ENCODE measurements around the gene KRTAP19-8.

The KRTAP19-8 gene

DNA sequence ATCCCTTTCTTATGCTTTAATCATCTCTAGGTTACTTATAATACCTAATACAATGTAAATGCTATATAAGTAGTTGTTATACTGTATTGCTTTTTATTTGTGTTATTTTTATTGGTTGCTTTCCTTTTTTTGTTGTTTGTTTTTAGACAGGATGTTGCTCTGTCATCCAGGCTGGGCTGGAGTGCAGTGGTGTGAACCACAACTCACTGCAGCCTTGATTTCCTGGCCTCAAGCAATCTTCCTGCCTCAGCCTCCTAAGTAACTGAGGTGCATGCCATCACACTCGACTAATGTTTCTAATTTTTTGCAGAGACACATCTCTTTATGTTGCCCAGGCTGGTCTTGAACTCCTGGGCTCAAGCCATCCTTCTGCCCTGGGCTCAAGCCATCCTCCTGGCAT lies 26.9 kb downstream of the KRTAP19-8 start:
- DNase-seq = peak; percentile 27

GRCh38 chr21:31008355-31008754 lies 29.9 kb downstream of the KRTAP19-8 start:
- DNase-seq = no peak

GRCh38 chr21:31005019-31005418 lies 33.3 kb downstream of the KRTAP19-8 start:
- no peak for DNase-seq

DNA sequence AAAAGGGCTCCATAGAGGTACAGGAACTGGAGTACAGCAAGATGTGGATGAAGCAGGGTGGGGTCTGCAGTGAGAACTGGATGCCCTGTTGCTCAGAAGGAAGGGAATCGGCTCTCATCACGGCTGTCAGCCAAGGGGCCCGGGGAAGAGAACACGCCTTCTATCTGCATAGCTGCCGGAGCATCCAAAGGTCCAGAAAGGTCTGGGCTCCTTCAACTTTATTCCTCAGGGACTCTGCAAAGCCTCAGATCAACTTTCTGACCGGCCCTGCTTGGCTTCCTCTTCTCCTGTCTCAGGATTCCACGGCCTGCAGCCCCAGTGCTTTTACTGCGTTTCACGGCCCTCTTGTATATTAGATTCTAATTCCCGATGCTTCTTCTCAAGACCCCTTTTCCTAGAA lies 34.8 kb downstream of the KRTAP19-8 start:
- no peak for DNase-seq

DNA sequence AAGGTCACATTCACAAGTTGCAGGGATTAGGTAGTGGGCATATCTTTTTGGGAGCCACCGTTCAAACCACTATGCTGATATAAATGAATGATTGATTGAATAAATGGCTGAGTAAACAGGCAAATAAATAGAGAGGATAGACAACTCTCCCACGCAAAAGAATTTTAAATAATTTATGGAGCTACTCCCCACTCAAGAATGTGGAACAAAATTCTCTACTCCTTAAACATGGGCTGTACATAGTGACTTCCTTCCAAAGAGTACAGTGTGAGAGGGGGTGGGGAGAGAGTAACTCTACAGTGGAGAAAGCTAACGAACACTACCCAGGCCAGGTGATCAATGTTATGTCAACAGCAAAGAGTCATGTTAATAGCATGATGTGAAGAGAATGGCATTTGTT lies 40.7 kb downstream of the KRTAP19-8 start:
- DNase-seq = no peak

DNA sequence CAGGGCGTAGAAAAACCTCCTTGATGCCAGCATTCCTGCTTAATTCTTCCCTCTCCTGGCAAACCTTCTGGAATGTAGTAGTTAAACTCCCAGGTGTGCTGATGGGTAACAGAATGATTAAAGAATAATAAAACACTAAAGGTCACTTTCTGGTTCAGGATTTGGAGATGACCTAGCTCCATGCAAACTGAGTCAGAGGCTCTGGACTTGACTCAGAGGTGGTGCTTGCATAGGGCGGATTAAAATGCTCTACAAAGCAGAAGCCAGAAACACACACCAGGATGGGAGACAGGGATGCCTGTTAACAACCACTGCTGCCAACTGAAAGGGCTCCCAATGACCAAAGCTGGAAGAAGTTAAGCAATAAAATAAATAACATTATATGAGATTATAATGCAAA lies 41.5 kb downstream of the KRTAP19-8 start:
- DNase-seq = no peak

DNA sequence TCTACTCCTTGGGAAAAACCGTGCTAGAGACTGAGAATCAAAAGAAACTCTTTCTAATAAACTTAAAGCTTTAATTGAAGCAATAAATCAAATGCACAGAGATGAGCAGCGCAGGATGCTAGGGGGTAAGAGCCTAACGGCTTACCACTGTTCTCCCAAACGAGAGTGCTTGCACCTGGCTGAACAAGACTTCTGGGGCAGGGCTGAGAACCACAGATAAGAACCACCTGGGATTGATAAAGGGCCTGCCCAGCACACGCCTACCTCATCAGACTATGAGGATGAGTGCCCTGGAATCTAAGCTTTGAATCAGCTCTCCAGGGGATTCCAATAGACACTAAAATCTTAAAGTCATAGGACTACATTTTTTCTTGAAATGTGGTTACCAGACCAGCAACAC lies 43.3 kb downstream of the KRTAP19-8 start:
- DNase-seq = no peak

DNA sequence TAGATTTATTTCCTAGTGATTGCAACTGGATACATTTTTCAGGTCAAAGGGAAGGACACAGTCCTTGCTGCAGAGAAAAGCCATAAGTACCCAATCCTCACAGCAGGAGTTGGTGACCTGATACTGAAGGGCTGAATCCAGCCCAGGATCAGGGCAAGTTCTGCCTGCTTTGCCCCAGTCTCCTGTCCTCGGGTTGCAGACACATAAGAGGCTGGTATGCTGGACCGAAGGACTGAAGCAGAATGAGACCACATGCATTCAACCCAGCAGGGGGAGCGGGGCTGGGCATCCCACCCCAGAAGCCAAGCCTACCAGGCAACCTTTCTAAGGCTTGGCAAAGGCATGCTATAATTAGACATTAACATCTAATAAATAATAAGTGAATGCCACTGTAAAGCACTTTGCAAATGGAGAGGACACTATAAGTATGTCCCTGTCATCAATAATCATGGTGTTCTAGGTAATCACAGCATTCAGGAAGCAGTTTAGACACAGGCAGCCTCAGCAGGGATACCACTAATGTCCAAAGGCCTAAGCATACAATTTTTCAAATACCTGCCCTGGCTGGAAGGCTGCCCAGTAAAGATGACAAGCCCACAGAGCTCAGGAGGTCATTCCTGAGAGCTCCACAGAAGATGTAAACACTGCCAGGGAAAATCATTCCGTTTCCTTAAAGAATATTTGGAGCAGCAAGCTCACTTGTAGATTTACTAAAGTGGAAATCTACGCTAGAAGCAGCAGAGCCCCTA lies 47.6 kb downstream of the KRTAP19-8 start:
- no peak for DNase-seq

DNA sequence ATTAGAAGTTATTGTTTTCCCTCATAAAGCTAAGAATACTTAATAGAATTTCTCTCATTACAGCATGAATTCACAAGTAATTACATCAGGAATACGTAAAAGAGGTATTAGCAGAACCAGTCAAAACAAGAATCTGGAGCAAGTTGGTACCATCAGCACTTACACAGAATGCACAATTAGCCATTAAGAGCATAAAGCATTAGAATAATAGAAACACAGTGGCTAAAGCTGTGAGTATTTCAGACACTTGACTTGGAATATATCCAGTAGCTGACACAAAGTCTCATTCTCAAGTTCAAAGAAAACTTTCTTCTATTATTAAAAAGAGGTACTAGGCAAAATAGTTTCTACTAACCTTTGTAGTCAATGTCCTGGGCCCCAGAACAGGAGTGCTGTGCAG lies 49.6 kb downstream of the KRTAP19-8 start:
- no peak for DNase-seq
